Trophoblast cell (in vitro differentiated cells and primary cell): ENCODE measurements around the gene SEMA4F.

Experiments
- DNase-seq, 2 donors: peaks; one replicate each; pipeline ENCODE4 v3.0.0-alpha.2; 2016
- H2AFZ ChIP-seq: 2 replicates; pipeline ENCODE4 v1.6.1; 2013; ENCODE audit warnings: low read length, moderate library complexity, mild to moderate bottlenecking; ENCODE audit not compliant: insufficient read depth, poor library complexity
- H2AK5ac ChIP-seq: 2 replicates; pipeline ENCODE4 v1.6.1; 2013; ENCODE audit warnings: mild to moderate bottlenecking, low read length
- H2BK120ac ChIP-seq: 2 replicates; pipeline ENCODE4 v1.6.1; 2013; ENCODE audit warnings: low read length, mild to moderate bottlenecking, moderate library complexity; ENCODE audit not compliant: insufficient read depth, poor library complexity
- H2BK12ac ChIP-seq: 2 replicates; pipeline ENCODE4 v1.6.1; 2013; ENCODE audit warnings: mild to moderate bottlenecking, low read length, moderate library complexity
- H2BK5ac ChIP-seq: 2 replicates; pipeline ENCODE4 v1.6.1; 2013; ENCODE audit warnings: low read length, low read depth, moderate library complexity, mild to moderate bottlenecking; ENCODE audit not compliant: poor library complexity
- H3K14ac ChIP-seq: 2 replicates; pipeline ENCODE4 v1.6.1; 2013; ENCODE audit warnings: mild to moderate bottlenecking, low read length
- H3K18ac ChIP-seq: 2 replicates; pipeline ENCODE4 v1.6.1; 2013; ENCODE audit warnings: mild to moderate bottlenecking, low read length
- H3K23ac ChIP-seq: 2 replicates; pipeline ENCODE4 v1.6.1; 2013; ENCODE audit warnings: low read length
- H3K27ac ChIP-seq: 2 replicates; pipeline ENCODE4 v1.5.1; 2013; ENCODE audit warnings: low read depth, mild to moderate bottlenecking, inconsistent platforms, low read length, moderate library complexity
- H3K27me3 ChIP-seq: 2 replicates; pipeline ENCODE4 v1.6.1; 2013; ENCODE audit warnings: inconsistent platforms, mild to moderate bottlenecking, low read length, moderate library complexity; ENCODE audit not compliant: insufficient read depth
- H3K36me3 ChIP-seq, 2 experiments: 1 replicate in 1 of 2; 2 replicates in 1 of 2; pipeline ENCODE4 v1.6.1; 2013; ENCODE audit warnings: low read length in 2 of 2, mild to moderate bottlenecking in 2 of 2, moderate library complexity in 1 of 2; ENCODE audit not compliant: insufficient read depth in 2 of 2, control insufficient read depth in 1 of 2
- H3K4ac ChIP-seq: 2 replicates; pipeline ENCODE4 v1.6.1; 2013; ENCODE audit warnings: low read depth, mild to moderate bottlenecking, low read length, moderate library complexity
- H3K4me1 ChIP-seq, 2 experiments: 1 replicate in 1 of 2; 2 replicates in 1 of 2; pipeline ENCODE4 v1.6.1; 2013; ENCODE audit warnings: low read length in 2 of 2, mild to moderate bottlenecking in 2 of 2, moderate library complexity in 1 of 2; ENCODE audit not compliant: insufficient read depth in 2 of 2, control insufficient read depth in 1 of 2
- H3K4me2 ChIP-seq: 2 replicates; pipeline ENCODE4 v1.6.1; 2013; ENCODE audit warnings: inconsistent platforms, mild to moderate bottlenecking, low read length, moderate library complexity
- H3K4me3 ChIP-seq: 2 replicates; pipeline ENCODE4 v1.5.1; 2013; ENCODE audit warnings: mild to moderate bottlenecking, low read depth, low read length, inconsistent platforms
- H3K79me1 ChIP-seq: one replicate; pipeline ENCODE4 v1.6.1; 2013; ENCODE audit warnings: low read length
- H3K79me2 ChIP-seq: 2 replicates; pipeline ENCODE4 v1.6.1; 2013; ENCODE audit warnings: low read length, mild to moderate bottlenecking; ENCODE audit not compliant: control insufficient read depth, insufficient read depth, poor library complexity
- H3K9ac ChIP-seq: 2 replicates; pipeline ENCODE4 v1.6.1; 2013; ENCODE audit warnings: mild to moderate bottlenecking, low read length
- H3K9me3 ChIP-seq: 2 replicates; pipeline ENCODE4 v1.6.1; 2013; ENCODE audit warnings: low read depth, mild to moderate bottlenecking, control low read depth, inconsistent platforms, low read length; ENCODE audit not compliant: insufficient read depth
- H4K12ac ChIP-seq: 2 replicates; pipeline ENCODE4 v1.6.1; 2013; ENCODE audit warnings: low read depth, mild to moderate bottlenecking, low read length, moderate library complexity
- H4K8ac ChIP-seq: 2 replicates; pipeline ENCODE4 v1.6.1; 2013; ENCODE audit warnings: low read depth, mild to moderate bottlenecking, low read length, moderate library complexity
- H4K91ac ChIP-seq: one replicate; pipeline ENCODE4 v1.6.1; 2013; ENCODE audit warnings: low read depth, mild to moderate bottlenecking, low read length, moderate library complexity
- WGBS: extraction: QIAGEN DNeasy Blood & Tissue Kit; methylation state at CpG from one replicate; pipeline ENCODE4 v1.1.7; 2013; ENCODE audit warnings: missing lambda C conversion rate; ENCODE audit not compliant: insufficient read length, insufficient coverage; ENCODE audit errors: extremely low coverage; 5-methylcytosine and 5-hydroxymethylcytosine counted together

SEMA4F gene

DNA sequence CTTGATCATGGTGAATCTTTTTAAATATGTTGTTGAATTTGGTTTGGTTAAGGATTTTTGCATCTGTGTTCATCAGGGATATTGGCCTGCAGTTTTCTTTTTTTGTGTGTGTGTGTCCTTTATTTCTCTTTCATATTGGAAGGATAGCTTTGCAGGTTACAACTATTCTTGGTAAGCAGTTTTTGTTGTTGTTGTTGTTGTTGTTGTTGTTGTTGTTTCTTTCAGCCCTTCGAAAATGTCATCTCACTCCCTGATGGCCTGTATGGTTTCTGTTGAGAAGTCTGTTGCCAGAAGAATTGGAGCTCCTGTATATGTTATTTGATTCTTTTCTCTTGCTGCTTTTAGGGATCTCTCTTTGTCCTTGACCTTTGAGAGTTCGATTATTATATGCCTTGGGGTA is 74.8 kb downstream of the SEMA4F start:
- H3K9ac ChIP-seq, result no peak overlapping the region
- H3K4me2 ChIP-seq, result no peak overlapping the region
- no peak overlapping the region for H4K8ac ChIP-seq
- H3K9me3 ChIP-seq, result no peaks in the 10 kb centered on the region
- H3K79me2 ChIP-seq, result no peaks in the 10 kb centered on the region
- H2BK5ac ChIP-seq, result no peak overlapping the region
- H3K4me1 ChIP-seq, result no peaks in the 10 kb centered on the region
- no CpG with 5 or more reads among the region's 2 CpGs for WGBS
- no peak overlapping the region for H2BK120ac ChIP-seq
- H4K12ac ChIP-seq, result no peak overlapping the region
- no peak overlapping the region for H3K23ac ChIP-seq
- no peaks in the 10 kb centered on the region for H3K79me1 ChIP-seq
- no peak overlapping the region for H2AK5ac ChIP-seq
- no peak overlapping the region for H3K4me3 ChIP-seq
- H3K14ac ChIP-seq, result no peak overlapping the region
- H3K18ac ChIP-seq, result no peak overlapping the region
- H3K27ac ChIP-seq, result no peak overlapping the region
- H2BK12ac ChIP-seq, result no peak overlapping the region
- H3K36me3 ChIP-seq, result no peaks in the 10 kb centered on the region
- no peaks in the 10 kb centered on the region for H3K27me3 ChIP-seq
- H3K4ac ChIP-seq, result no peak overlapping the region
- no peak for DNase-seq
- H4K91ac ChIP-seq, result no peak overlapping the region
- no peak overlapping the region for H2AFZ ChIP-seq

DNA sequence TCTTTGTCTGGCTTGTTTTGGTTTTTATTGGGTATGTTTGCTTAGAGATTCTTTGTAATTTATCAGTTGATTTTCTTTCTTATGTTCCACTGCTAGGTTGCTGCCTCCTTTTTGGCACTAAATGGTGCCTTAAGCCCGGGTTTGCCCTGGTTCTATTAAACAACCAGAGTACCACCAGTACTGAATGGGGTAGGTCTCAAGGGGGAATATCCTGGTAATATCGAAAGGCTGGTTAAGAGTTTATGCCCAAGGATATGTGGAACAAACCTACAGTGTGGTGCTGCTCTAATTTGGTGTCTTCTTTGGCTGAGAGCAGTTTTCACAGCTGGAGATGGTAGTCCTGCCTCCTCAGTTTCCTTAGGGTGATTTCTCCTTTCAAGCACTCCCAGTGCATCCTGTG is 76.5 kb downstream of the SEMA4F start:
- no peak overlapping the region for H2BK12ac ChIP-seq
- no peak overlapping the region for H2AK5ac ChIP-seq
- no peak for DNase-seq
- no peak overlapping the region for H2AFZ ChIP-seq
- H3K4me3 ChIP-seq, result no peak overlapping the region
- H4K12ac ChIP-seq, result no peak overlapping the region
- no CpG with 5 or more reads among the region's 2 CpGs for WGBS
- no peak overlapping the region for H4K8ac ChIP-seq
- no peak overlapping the region for H3K9ac ChIP-seq
- H3K4ac ChIP-seq, result no peak overlapping the region
- H2BK5ac ChIP-seq, result no peak overlapping the region
- H3K79me2 ChIP-seq, result no peaks in the 10 kb centered on the region
- no peak overlapping the region for H3K18ac ChIP-seq
- no peak overlapping the region for H3K4me2 ChIP-seq
- H3K14ac ChIP-seq, result no peak overlapping the region
- peaks cover 0 to under 1% of the 10 kb centered on the region in 2 experiments for H3K4me1 ChIP-seq
- H3K27me3 ChIP-seq, result no peaks in the 10 kb centered on the region
- H3K36me3 ChIP-seq, result no peaks in the 10 kb centered on the region
- no peaks in the 10 kb centered on the region for H3K9me3 ChIP-seq
- no peak overlapping the region for H4K91ac ChIP-seq
- H3K79me1 ChIP-seq, result no peaks in the 10 kb centered on the region
- no peak overlapping the region for H3K27ac ChIP-seq
- H3K23ac ChIP-seq, result no peak overlapping the region
- no peak overlapping the region for H2BK120ac ChIP-seq
